Activated T-cell treated with anti-CD3 and anti-CD28 coated beads, Interleukin-2, amount 50 U/mL, for 24 hours (primary cell): ENCODE data around the gene B9D1.

Source experiments
- DNase-seq: peaks from one replicate; pipeline ENCODE4 v3.0.0-alpha.2; 2020
- H3K27ac Mint-ChIP-seq: 2 replicates; pipeline ENCODE4 v1.8.0; 2020; ENCODE audit warnings: mild to moderate bottlenecking, mixed read lengths
- H3K27me3 Mint-ChIP-seq: 2 replicates; pipeline ENCODE4 v1.8.0; 2020; ENCODE audit warnings: mixed read lengths
- H3K36me3 Mint-ChIP-seq: 2 replicates; pipeline ENCODE4 v1.8.0; 2020; ENCODE audit warnings: low read depth, mixed read lengths
- H3K4me1 Mint-ChIP-seq: 2 replicates; pipeline ENCODE4 v1.8.0; 2020; ENCODE audit warnings: low read depth, mixed read lengths
- H3K4me3 Mint-ChIP-seq: 2 replicates; pipeline ENCODE4 v1.8.0; 2020; ENCODE audit warnings: mild to moderate bottlenecking, moderate library complexity, mixed read lengths
- H3K9me3 Mint-ChIP-seq: 2 replicates; pipeline ENCODE4 v1.8.0; 2020; ENCODE audit warnings: mixed read lengths

Gene B9D1

GRCh38 chr17:19383681-19384470, 21.4 kb upstream of the B9D1 start:
- Mint-ChIP-seq H3K27me3 (no peaks in the 10 kb centered on the region), H3K4me3 (no peak overlapping the region), H3K27ac (no peak overlapping the region), H3K4me1 (peaks cover 12% of the 10 kb centered on the region), H3K9me3 (no peaks in the 10 kb centered on the region), H3K36me3 (peaks cover 47% of the 10 kb centered on the region)
- DNase-seq = peak; percentile 16

GRCh38 chr17:19382531-19383444, 20.3 kb upstream of the B9D1 start:
- no peak overlapping the region for H3K27ac Mint-ChIP-seq

GRCh38 chr17:19381741-19382444, 19.4 kb upstream of the B9D1 start:
- Mint-ChIP-seq H3K4me3 (no peak overlapping the region), H3K9me3 (no peaks in the 10 kb centered on the region), H3K27me3 (no peaks in the 10 kb centered on the region), H3K27ac (no peak overlapping the region), H3K36me3 (peaks cover 54% of the 10 kb centered on the region), H3K4me1 (peaks cover 14% of the 10 kb centered on the region)
- DNase-seq = peak; percentile 23

More at GRCh38 chr17:19382531-19383444, 20.3 kb upstream of the B9D1 start:
- Mint-ChIP-seq H3K9me3 (no peaks in the 10 kb centered on the region), H3K4me3 (no peak overlapping the region), H3K27me3 (no peaks in the 10 kb centered on the region), H3K36me3 (peaks cover 49% of the 10 kb centered on the region), H3K4me1 (peaks cover 15% of the 10 kb centered on the region)
- DNase-seq = peak; percentile 11

- H3K36me3 Mint-ChIP-seq = peaks cover 54% of the 10 kb centered on the region
- peak; percentile 19 for DNase-seq
- H3K4me1 Mint-ChIP-seq = peaks cover 14% of the 10 kb centered on the region
- no peaks in the 10 kb centered on the region for H3K27me3 Mint-ChIP-seq
- no peak overlapping the region for H3K4me3 Mint-ChIP-seq
- H3K9me3 Mint-ChIP-seq = no peaks in the 10 kb centered on the region
- no peak overlapping the region for H3K27ac Mint-ChIP-seq
These were observed 18.8 kb upstream of the B9D1 start for GRCh38 chr17:19381361-19381740.

GRCh38 chr17:19380481-19381301, 18.2 kb upstream of the B9D1 start:
- Mint-ChIP-seq H3K9me3 (no peaks in the 10 kb centered on the region), H3K4me3 (no peak overlapping the region), H3K27ac (no peak overlapping the region), H3K4me1 (peaks cover 14% of the 10 kb centered on the region), H3K36me3 (peaks cover 54% of the 10 kb centered on the region), H3K27me3 (no peaks in the 10 kb centered on the region)
- peak; percentile 27 for DNase-seq

GRCh38 chr17:19379361-19380065, 17.0 kb upstream of the B9D1 start:
- peak overlapping the region; percentile 74 for H3K27ac Mint-ChIP-seq
- H3K4me3 Mint-ChIP-seq = peak overlapping the region; percentile 95
- H3K27me3 Mint-ChIP-seq = no peaks in the 10 kb centered on the region
- peaks cover 16% of the 10 kb centered on the region for H3K4me1 Mint-ChIP-seq
- H3K36me3 Mint-ChIP-seq = peaks cover 43% of the 10 kb centered on the region
- H3K9me3 Mint-ChIP-seq = no peaks in the 10 kb centered on the region
- no peak for DNase-seq

- H3K27ac Mint-ChIP-seq = peak within 1 kb of the TSS; percentile 99
- H3K9me3 Mint-ChIP-seq = no peaks in the 10 kb centered on the region
- no peaks in the 10 kb centered on the region for H3K27me3 Mint-ChIP-seq
- H3K4me1 Mint-ChIP-seq = peaks cover 17% of the 10 kb centered on the region
- DNase-seq = no peak
- H3K4me3 Mint-ChIP-seq = peak within 1 kb of the TSS; percentile 95
- H3K36me3 Mint-ChIP-seq = peaks cover 36% of the 10 kb centered on the region
These were observed 16.2 kb upstream of the B9D1 start, which contains the start of gene MAPK7 for GRCh38 chr17:19378416-19379360. MAPK7 (plus strand) TSS chr17:19378498; CDS start chr17:19378901, 403 bp downstream.

- Mint-ChIP-seq H3K4me1 (peaks cover 17% of the 10 kb centered on the region), H3K27me3 (no peaks in the 10 kb centered on the region), H3K9me3 (no peaks in the 10 kb centered on the region), H3K4me3 (peak overlapping the region; percentile 95), H3K36me3 (peaks cover 32% of the 10 kb centered on the region), H3K27ac (peak overlapping the region; percentile 99)
- DNase-seq = peak; percentile 96
These were observed 15.3 kb upstream of the B9D1 start for GRCh38 chr17:19377602-19378415.

GRCh38 chr17:19376811-19377210, 14.3 kb upstream of the B9D1 start:
- DNase-seq = no peak
- peak overlapping the region; percentile 95 for H3K4me3 Mint-ChIP-seq
- H3K36me3 Mint-ChIP-seq = peaks cover 29% of the 10 kb centered on the region
- H3K4me1 Mint-ChIP-seq = peaks cover 23% of the 10 kb centered on the region
- no peaks in the 10 kb centered on the region for H3K27me3 Mint-ChIP-seq
- H3K9me3 Mint-ChIP-seq = no peaks in the 10 kb centered on the region
- peak overlapping the region; percentile 99 for H3K27ac Mint-ChIP-seq

GRCh38 chr17:19375732-19376131, 13.2 kb upstream of the B9D1 start:
- Mint-ChIP-seq H3K9me3 (no peaks in the 10 kb centered on the region), H3K27ac (no peak overlapping the region), H3K4me3 (no peak overlapping the region), H3K27me3 (no peaks in the 10 kb centered on the region), H3K4me1 (peaks cover 32% of the 10 kb centered on the region), H3K36me3 (peaks cover 20% of the 10 kb centered on the region)
- no peak for DNase-seq

GRCh38 chr17:19374136-19374535, 11.6 kb upstream of the B9D1 start:
- H3K27me3 Mint-ChIP-seq = no peaks in the 10 kb centered on the region

More at GRCh38 chr17:19374136-19374535, 11.6 kb upstream of the B9D1 start:
- peaks cover 7% of the 10 kb centered on the region for H3K36me3 Mint-ChIP-seq
- DNase-seq = no peak
- no peak overlapping the region for H3K4me3 Mint-ChIP-seq
- no peak overlapping the region for H3K27ac Mint-ChIP-seq
- peaks cover 45% of the 10 kb centered on the region for H3K4me1 Mint-ChIP-seq
- no peaks in the 10 kb centered on the region for H3K9me3 Mint-ChIP-seq
